IMR-90 (cell line): Measurements from ENCODE around the gene SNRNP200.
A peak's percentile ranks its signal among the peaks of the same experiment; 100 is the strongest.

Source experiments
- BHLHE40 ChIP-seq: fragments of 150-350 bp; IDR thresholded peaks from 2 replicates; pipeline ENCODE4 v1.6.1; 2016; ENCODE audit warnings: mild to moderate bottlenecking, low read depth, low read length
- CEBPB ChIP-seq: IDR thresholded peaks from 2 replicates; pipeline ENCODE4 v1.6.1; 2012; ENCODE audit warnings: low read depth, low read length, improper control_type of control experiment
- CHD1 ChIP-seq: IDR thresholded peaks from 2 replicates; pipeline ENCODE4 v1.6.1; 2012; ENCODE audit warnings: low read depth, low read length, improper control_type of control experiment
- CTCF ChIP-seq: conservative IDR thresholded peaks from 2 replicates; pipeline ENCODE4 v1.5.1; 2012; ENCODE audit warnings: mild to moderate bottlenecking, low read depth, low read length, improper control_type of control experiment
- ELK1 ChIP-seq: fragments of 150-350 bp; IDR thresholded peaks from 2 replicates; pipeline ENCODE4 v1.6.1; 2016; ENCODE audit warnings: low read depth, mild to moderate bottlenecking, low read length, moderate library complexity, borderline replicate concordance
- FOS ChIP-seq: fragments of 150-350 bp; IDR thresholded peaks from 2 replicates; pipeline ENCODE4 v1.6.1; 2016; ENCODE audit warnings: low read depth, low read length
- MAZ ChIP-seq: IDR thresholded peaks from 2 replicates; pipeline ENCODE4 v1.6.1; 2012; ENCODE audit warnings: low read depth, mild to moderate bottlenecking, low read length, improper control_type of control experiment, moderate library complexity, borderline replicate concordance
- MXI1 ChIP-seq: IDR thresholded peaks from 2 replicates; pipeline ENCODE4 v1.6.1; 2012; ENCODE audit warnings: low read depth, mild to moderate bottlenecking, low read length, moderate library complexity, borderline replicate concordance
- NFE2L2 ChIP-seq: fragments of 150-350 bp; IDR thresholded peaks from 2 replicates; pipeline ENCODE4 v1.6.1; 2016; ENCODE audit warnings: low read depth, mild to moderate bottlenecking, low read length
- POLR2A ChIP-seq: IDR thresholded peaks from 2 replicates; pipeline ENCODE4 v1.6.1; 2012; ENCODE audit warnings: mild to moderate bottlenecking, low read depth, low read length
- RAD21 ChIP-seq: IDR thresholded peaks from 2 replicates; pipeline ENCODE4 v1.6.1; 2012; ENCODE audit warnings: low read length, improper control_type of control experiment
- RCOR1 ChIP-seq: IDR thresholded peaks from 2 replicates; pipeline ENCODE4 v1.6.1; 2012; ENCODE audit warnings: mild to moderate bottlenecking, low read length, improper control_type of control experiment; ENCODE audit not compliant: insufficient replicate concordance
- RFX5 ChIP-seq: IDR thresholded peaks from 2 replicates; pipeline ENCODE4 v1.8.0; 2012; ENCODE audit warnings: low read depth, mild to moderate bottlenecking, low read length, moderate library complexity
- SMC3 ChIP-seq: fragments of 150-350 bp; IDR thresholded peaks from 2 replicates; pipeline ENCODE4 v1.6.1; 2016; ENCODE audit warnings: low read depth, mild to moderate bottlenecking, antibody characterized with exemption, low read length, moderate library complexity

- TF ChIP-seq RAD21: no peak
- TF ChIP-seq POLR2A: no peak
- TF ChIP-seq RCOR1: no peak
- no peak for TF ChIP-seq CTCF
- no peak for TF ChIP-seq MXI1
- TF ChIP-seq CEBPB: peak; percentile 64
- TF ChIP-seq FOS: no peak
- TF ChIP-seq CHD1: no peak
- TF ChIP-seq RFX5: no peak
- TF ChIP-seq NFE2L2: no peak
- TF ChIP-seq SMC3: no peak
- no peak for TF ChIP-seq ELK1
- peak; percentile 21; the same call in 1 of the 2 replicates for TF ChIP-seq BHLHE40
- no peak for TF ChIP-seq MAZ
Observed at GRCh38 chr2:96330407-96330806, 25.1 kb upstream of the SNRNP200 start.
